ENCODE results near the gene WNT7B. TPM values are rescaled to one million over a fixed set of nuclear protein-coding genes. Genes with fewer than 3 reads are reported as not detected.

The WNT7B gene
- total RNA-seq, 1 donor from 2014 or later = 14.2 TPM

DNA sequence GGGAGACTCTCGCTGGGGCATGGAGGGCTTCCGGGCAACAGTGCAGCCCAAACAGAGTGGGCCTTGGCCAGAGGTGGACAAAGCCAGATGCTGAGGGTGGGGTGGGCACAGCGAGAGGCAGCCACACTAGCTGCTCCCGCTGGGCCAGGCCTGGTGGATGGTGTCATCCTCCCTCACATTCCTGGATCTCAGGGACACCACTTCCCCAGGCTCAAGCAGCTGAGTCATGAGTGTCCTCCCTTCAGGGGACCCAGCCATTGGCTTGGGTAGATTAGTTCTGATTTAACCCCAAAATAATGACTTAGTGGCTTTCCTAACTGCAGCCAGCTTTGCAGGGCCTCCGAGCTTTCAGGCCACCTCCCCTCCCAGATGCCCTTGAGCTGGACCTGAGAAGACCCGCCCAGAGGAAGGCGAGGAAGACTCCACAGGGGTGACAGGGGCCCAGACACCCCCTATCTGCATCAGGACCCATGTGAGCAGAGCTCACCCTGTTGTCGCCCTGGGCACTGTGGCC lies 25.9 kb upstream of the WNT7B start:
- no peaks in the 10 kb centered on the region for H3K36me3 Mint-ChIP-seq (ENCODE audit: low read depth)
- H3K9me3 Mint-ChIP-seq = no peaks in the 10 kb centered on the region
- TF ChIP-seq, protein P1, sequence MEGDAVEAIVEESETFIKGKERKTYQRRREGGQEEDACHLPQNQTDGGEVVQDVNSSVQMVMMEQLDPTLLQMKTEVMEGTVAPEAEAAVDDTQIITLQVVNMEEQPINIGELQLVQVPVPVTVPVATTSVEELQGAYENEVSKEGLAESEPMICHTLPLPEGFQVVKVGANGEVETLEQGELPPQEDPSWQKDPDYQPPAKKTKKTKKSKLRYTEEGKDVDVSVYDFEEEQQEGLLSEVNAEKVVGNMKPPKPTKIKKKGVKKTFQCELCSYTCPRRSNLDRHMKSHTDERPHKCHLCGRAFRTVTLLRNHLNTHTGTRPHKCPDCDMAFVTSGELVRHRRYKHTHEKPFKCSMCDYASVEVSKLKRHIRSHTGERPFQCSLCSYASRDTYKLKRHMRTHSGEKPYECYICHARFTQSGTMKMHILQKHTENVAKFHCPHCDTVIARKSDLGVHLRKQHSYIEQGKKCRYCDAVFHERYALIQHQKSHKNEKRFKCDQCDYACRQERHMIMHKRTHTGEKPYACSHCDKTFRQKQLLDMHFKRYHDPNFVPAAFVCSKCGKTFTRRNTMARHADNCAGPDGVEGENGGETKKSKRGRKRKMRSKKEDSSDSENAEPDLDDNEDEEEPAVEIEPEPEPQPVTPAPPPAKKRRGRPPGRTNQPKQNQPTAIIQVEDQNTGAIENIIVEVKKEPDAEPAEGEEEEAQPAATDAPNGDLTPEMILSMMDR (conservative IDR thresholded peaks at IDR 0.05) = no peak

DNA sequence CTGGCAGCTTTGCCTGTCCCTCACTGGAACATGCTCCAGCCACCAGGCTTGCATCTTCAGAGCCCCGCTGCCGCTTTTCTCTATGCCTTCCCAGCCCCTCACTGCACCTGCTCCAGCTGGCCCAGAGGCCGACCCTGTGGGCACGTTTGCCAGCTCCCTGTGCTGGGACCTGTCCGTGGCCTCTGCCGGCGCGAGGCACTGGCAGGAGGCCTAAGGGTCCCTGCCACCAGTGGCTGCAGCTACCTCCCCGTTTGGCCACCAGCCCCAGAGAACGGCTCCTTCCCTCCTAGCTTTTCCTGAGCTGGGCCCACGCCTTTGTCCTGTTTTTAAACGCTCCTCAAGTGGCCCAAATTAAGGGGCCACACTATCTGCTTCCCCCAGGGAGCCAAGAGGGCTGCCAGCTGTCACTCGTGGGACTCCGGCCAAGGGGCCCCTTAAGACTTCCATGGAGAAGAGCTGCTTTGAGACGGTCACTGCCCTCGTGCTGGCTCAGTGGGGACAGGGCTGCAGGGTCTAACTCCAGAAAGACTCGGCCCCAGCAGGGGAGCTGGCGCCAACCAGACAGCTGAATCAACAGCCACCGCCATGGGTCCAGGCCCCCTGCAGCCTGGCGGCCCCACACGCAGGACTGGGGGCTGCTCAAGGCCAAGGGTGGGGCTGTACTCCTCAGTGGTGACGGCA lies 24.6 kb upstream of the WNT7B start:
- Mint-ChIP-seq H3K27me3 (ENCODE audit: low read depth) (peaks cover 2% of the 10 kb centered on the region), H3K4me3 (no peak overlapping the region), H3K9me3 (no peaks in the 10 kb centered on the region), H3K36me3 (ENCODE audit: low read depth) (no peaks in the 10 kb centered on the region), H3K4me1 (no peaks in the 10 kb centered on the region), H3K27ac (ENCODE audit: unreplicated experiment) (no peak overlapping the region)
- DNase-seq (ENCODE audit: low read depth, low spot score) = no peak
- TF ChIP-seq, protein P1 (conservative IDR thresholded peaks at IDR 0.05) = no peak

More for the DNA sequence above, 25.9 kb upstream of the WNT7B start:
- H3K4me1 Mint-ChIP-seq = no peaks in the 10 kb centered on the region
- DNase-seq (ENCODE audit: low read depth, low spot score) = no peak
- H3K4me3 Mint-ChIP-seq = no peak overlapping the region
- H3K27ac Mint-ChIP-seq (ENCODE audit: unreplicated experiment) = no peak overlapping the region
- H3K27me3 Mint-ChIP-seq (ENCODE audit: low read depth) = peaks cover 2% of the 10 kb centered on the region

DNA sequence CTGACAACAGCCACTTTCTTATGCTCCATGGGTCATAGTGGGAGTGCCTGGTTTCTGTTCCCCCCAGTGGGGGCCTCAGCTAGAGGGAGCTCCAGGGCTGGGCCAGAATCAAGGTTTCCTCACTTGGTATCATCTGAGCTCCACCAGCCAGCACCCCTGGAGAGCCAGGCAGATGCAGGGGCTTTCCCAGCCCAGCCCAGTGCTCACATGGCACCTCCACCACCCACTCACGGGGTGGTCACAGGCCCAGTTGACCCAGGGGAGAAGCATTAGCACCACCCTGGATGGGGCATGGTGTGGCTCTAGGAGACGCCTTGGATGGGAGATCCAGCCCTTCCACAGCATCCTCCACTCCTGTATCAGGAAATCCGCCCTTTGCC lies 24.1 kb upstream of the WNT7B start:
- DNase-seq (ENCODE audit: low read depth, low spot score) = no peak
- H3K27ac Mint-ChIP-seq (ENCODE audit: unreplicated experiment) = no peak overlapping the region
- H3K9me3 Mint-ChIP-seq = no peaks in the 10 kb centered on the region
- H3K4me1 Mint-ChIP-seq = no peaks in the 10 kb centered on the region
- H3K36me3 Mint-ChIP-seq (ENCODE audit: low read depth) = no peaks in the 10 kb centered on the region
- TF ChIP-seq, protein P1 (conservative IDR thresholded peaks at IDR 0.05) = no peak
- peaks cover 2% of the 10 kb centered on the region for H3K27me3 Mint-ChIP-seq (ENCODE audit: low read depth)
- H3K4me3 Mint-ChIP-seq = no peak overlapping the region

DNA sequence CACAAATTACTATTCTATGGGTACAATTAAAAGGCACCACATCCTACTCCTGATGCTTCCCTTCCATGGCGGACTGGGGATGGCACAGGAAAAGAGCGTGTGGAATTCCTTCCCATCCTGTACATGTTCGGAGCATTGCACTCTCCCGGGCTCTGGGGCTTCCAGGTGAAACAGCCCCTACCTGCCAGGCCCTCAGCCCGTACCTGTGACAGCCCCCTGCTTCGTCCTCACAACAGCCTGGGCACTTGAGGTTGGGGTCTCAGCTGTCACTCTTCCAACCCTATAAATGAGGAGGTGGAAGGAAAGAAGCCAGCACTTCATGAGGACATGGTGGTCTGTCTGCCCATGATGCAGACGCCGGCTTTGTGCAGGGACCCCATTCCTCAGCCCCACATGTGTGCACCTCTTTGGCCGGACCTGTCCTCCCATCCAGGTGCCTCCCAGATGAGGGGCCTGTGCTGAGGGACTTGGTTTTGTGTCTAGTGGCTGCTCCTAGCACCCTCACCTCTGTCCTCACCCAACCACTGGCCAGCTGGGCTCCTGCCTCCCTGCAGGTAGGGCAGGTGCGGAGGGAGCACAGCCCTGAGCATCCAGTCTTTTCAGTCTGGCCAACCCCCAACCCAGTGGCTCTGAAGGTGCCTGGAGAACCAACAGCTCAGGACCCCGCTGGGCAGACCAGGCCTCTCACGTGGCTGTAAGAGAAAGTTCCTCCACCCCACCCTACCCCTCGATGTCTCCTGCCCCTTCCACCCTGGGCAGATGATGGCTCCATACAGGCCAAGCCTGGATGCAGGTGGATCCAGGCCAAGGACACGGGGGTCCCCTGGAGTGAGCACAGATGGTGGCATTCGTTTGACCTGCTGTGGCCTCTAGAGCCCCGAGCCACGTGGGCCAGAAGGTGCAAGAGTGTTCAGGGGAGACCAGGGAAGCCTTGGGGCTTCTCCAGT lies 23.4 kb upstream of the WNT7B start:
- Mint-ChIP-seq H3K27ac (ENCODE audit: unreplicated experiment) (no peak overlapping the region), H3K9me3 (no peaks in the 10 kb centered on the region), H3K4me3 (no peak overlapping the region), H3K36me3 (ENCODE audit: low read depth) (no peaks in the 10 kb centered on the region), H3K4me1 (no peaks in the 10 kb centered on the region), H3K27me3 (ENCODE audit: low read depth) (peaks cover 2% of the 10 kb centered on the region)
- no peak for DNase-seq (ENCODE audit: low read depth, low spot score)
- TF ChIP-seq, protein P1 (conservative IDR thresholded peaks at IDR 0.05) = no peak

DNA sequence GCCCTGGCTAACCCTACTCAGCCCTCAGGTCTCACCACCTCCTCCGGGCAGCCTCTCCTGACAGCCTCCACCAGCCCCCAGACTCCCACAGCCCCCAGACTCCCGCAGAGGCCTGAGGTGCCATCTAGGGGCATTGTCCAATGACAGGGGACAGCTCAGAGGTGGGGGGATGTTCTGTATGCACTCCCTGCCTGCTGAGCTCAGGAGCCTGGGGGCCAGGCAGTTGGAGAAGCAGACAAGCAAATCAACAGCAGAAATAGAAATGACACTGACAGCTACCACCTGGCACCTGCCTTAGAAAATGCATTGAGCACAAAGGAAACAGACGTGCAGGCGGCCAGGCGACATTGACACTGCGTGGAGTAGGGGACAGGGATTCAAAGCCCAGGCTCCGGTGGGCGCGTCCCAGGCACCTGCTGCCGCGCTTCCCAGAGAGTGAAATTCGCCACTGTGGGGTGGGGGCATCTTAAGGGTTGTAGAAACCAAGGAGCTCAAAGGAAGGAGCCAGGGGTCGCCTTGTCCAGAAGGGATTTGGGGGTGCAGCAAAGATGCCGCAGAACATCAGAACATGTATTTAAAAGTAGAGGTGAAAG lies 22.5 kb upstream of the WNT7B start:
- Mint-ChIP-seq H3K4me1 (peaks cover 4% of the 10 kb centered on the region), H3K27me3 (ENCODE audit: low read depth) (peaks cover 2% of the 10 kb centered on the region), H3K9me3 (no peaks in the 10 kb centered on the region), H3K27ac (ENCODE audit: unreplicated experiment) (no peak overlapping the region), H3K4me3 (no peak overlapping the region), H3K36me3 (ENCODE audit: low read depth) (no peaks in the 10 kb centered on the region)
- no peak for DNase-seq (ENCODE audit: low read depth, low spot score)
- TF ChIP-seq, protein P1 (conservative IDR thresholded peaks at IDR 0.05) = no peak

Measured in neural crest cell (in vitro differentiated cells).